Tibial nerve (tissue), 4 donors: ENCODE results near the gene MRPS6.

Source experiments
- CTCF ChIP-seq, 5 experiments: fragments of 200-600 bp in 3 of 5; fragments of 450-650 bp in 2 of 5; sonication (generic) in 3 of 5; IDR thresholded peaks; one replicate each; pipeline ENCODE4 v1.5.1; 2016 to 2019; ENCODE audit warnings: antibody characterized with exemption in 5 of 5, mild to moderate bottlenecking in 3 of 5, moderate library complexity in 2 of 5
- EP300 ChIP-seq, 2 donors: sonication (generic); formaldehyde crosslinking; IDR thresholded peaks; one replicate each; pipeline ENCODE4 v1.6.1; 2017; ENCODE audit warnings: antibody characterized with exemption in 2 of 2, mild to moderate bottlenecking in 1 of 2

- no peak for TF ChIP-seq CTCF (IDR thresholded peaks at IDR 0.05)
- TF ChIP-seq EP300 (IDR thresholded peaks at IDR 0.05) = no peak
Observed at GRCh38 chr21:34110594-34111202, 37.3 kb downstream of the MRPS6 start.
